Mesothelial cell of epicardium (in vitro differentiated cells): ENCODE data around the gene ATP8B1. TPM values are rescaled to one million over a fixed set of nuclear protein-coding genes. Genes with fewer than 3 reads are reported as not detected.

Experiments used
- DNase-seq, 2 experiments: peaks; one replicate each; pipeline ENCODE4 v3.0.0; 2021; ENCODE audit warnings: low spot score in 2 of 2; ENCODE audit not compliant: unreplicated experiment in 2 of 2
- H3K27ac Mint-ChIP-seq: 2 replicates; pipeline ENCODE4 v1.8.0; 2021; ENCODE audit warnings: mixed read lengths
- H3K27me3 Mint-ChIP-seq: 2 replicates; pipeline ENCODE4 v1.8.0; 2021; ENCODE audit warnings: low read depth, mixed read lengths
- H3K36me3 Mint-ChIP-seq: 2 replicates; pipeline ENCODE4 v1.8.0; 2021; ENCODE audit warnings: mixed read lengths
- H3K4me1 Mint-ChIP-seq: 2 replicates; pipeline ENCODE4 v1.8.0; 2021; ENCODE audit warnings: mixed read lengths
- H3K4me3 Mint-ChIP-seq: 2 replicates; pipeline ENCODE4 v1.8.0; 2021; ENCODE audit warnings: mild to moderate bottlenecking, moderate library complexity, mixed read lengths
- H3K9me3 Mint-ChIP-seq: 2 replicates; pipeline ENCODE4 v1.8.0; 2021; ENCODE audit warnings: mixed read lengths
- total RNA-seq: library from RNA; stranded (reverse); gene quantifications from 3 replicates; pipeline ENCODE4 v1.2.1, GENCODE V29; 2021
- TF ChIP-seq, protein P1 (sequence below): fragments of 200-600 bp; sonication (generic); IDR thresholded peaks from one replicate; pipeline ENCODE4 v1.5.0; 2021; ENCODE audit warnings: antibody characterized with exemption; ENCODE audit not compliant: unreplicated experiment

ATP8B1 gene
- total RNA-seq, 1 donor from 2014 or later = 14.1 TPM

DNA sequence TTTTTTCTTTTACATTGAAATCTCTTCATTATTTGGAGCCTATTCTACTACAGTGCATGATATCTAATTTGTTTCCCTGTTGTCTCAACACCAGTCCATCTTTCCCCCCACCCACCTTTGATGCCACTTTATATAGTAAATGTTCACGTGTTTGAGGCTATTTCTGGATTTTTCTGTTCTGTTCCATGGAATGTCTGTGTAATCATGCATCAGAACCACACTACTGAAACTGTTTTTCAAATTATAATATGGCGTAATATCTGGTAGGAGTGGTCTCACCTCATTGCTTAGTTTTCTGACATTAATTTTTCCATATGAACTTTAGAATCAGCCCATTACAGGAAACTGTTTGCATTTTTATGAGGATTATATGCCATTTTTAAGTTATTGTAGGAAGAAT, 162.4 kb downstream of the ATP8B1 start:
- TF ChIP-seq, protein P1, sequence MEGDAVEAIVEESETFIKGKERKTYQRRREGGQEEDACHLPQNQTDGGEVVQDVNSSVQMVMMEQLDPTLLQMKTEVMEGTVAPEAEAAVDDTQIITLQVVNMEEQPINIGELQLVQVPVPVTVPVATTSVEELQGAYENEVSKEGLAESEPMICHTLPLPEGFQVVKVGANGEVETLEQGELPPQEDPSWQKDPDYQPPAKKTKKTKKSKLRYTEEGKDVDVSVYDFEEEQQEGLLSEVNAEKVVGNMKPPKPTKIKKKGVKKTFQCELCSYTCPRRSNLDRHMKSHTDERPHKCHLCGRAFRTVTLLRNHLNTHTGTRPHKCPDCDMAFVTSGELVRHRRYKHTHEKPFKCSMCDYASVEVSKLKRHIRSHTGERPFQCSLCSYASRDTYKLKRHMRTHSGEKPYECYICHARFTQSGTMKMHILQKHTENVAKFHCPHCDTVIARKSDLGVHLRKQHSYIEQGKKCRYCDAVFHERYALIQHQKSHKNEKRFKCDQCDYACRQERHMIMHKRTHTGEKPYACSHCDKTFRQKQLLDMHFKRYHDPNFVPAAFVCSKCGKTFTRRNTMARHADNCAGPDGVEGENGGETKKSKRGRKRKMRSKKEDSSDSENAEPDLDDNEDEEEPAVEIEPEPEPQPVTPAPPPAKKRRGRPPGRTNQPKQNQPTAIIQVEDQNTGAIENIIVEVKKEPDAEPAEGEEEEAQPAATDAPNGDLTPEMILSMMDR = no peak
- no peak overlapping the region for H3K4me3 Mint-ChIP-seq
- H3K27me3 Mint-ChIP-seq = no peaks in the 10 kb centered on the region
- peaks cover 30% of the 10 kb centered on the region for H3K36me3 Mint-ChIP-seq
- H3K4me1 Mint-ChIP-seq = peaks cover 5% of the 10 kb centered on the region
- H3K9me3 Mint-ChIP-seq = no peaks in the 10 kb centered on the region
- no peak overlapping the region for H3K27ac Mint-ChIP-seq
- DNase-seq = no peak

DNA sequence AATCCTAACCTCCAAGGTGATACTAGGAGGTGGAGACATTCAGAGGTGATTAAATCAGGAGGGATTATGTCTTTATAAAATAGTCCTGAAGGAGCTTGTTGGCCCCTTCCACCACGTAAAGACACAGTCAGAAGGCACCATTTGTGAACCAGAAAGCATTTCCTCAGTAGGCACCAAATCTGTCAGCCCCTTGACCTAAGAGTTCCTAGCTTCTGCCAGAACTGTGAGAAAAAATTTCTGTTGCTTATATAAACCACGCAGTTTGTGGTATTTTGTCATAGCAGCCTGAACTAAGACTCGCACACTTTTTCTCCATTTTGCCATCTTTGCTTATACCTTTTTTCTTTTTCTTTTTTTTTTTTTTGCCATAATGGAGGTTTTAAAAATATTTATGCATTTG, 162.9 kb downstream of the ATP8B1 start:
- Mint-ChIP-seq H3K27me3 (no peaks in the 10 kb centered on the region), H3K4me1 (peaks cover 8% of the 10 kb centered on the region), H3K36me3 (peaks cover 30% of the 10 kb centered on the region), H3K9me3 (no peaks in the 10 kb centered on the region), H3K4me3 (no peak overlapping the region), H3K27ac (no peak overlapping the region)
- TF ChIP-seq, protein P1 = no peak
- no peak for DNase-seq

DNA sequence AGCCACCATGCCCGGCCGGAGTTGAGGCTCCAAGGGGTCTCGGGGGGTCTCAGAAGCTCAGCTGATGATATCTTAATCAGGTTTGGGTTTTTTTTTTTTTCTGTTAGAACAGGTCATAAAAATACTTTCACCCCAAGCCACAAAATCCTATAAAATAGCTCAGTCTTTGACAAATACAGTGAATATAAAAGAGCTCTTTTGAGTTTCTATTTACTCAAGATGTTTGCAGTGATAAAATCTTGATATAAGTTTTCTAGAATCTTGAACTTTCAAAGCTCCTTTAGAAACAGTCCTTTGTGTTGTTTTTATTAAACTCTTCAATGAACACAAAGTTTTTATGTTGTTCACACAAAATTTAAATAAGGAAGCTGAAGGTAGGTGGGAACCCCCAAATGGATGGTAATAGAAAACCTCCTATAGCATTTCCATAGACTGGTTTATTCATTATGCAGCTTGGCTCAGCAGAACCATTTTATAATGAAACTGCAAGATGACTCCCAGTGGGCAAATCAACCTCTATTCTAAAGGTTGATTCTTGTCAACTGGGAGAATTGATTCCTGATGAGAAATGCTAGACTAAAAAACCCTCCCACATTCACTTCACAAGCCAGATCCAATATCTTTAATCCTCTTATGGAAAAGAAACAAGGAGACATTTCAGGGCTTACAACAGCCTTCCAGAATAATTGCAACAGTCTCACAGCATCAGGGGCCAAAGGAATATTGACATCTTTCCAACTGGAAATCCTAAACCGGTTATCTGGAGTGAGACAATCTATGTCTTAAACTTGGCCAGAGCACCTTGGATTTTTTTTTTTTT, 167.9 kb downstream of the ATP8B1 start:
- H3K9me3 Mint-ChIP-seq = no peaks in the 10 kb centered on the region

DNA sequence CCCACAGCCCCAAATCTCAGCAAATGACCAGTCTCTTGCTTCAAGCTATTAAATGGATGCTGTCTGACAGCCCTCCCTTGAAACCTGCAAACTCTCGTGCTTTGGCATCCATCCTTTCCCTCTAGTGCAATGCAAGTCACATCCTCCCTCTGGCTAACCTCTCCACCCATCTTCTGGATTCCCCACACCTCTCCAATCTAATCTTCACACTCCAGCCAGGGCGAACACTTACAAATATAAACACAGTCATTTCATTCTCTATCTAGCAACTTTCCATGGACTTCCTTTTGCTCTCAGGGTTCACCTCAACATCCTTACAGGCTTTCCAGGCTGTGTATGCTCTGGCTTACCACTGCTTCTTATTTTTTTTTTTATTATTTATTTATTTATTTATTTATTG, 171.4 kb downstream of the ATP8B1 start:
- peak overlapping the region; percentile 36 for H3K27ac Mint-ChIP-seq
- peaks cover 5% of the 10 kb centered on the region for H3K36me3 Mint-ChIP-seq
- H3K4me3 Mint-ChIP-seq = peak overlapping the region; percentile 10
- H3K27me3 Mint-ChIP-seq = no peaks in the 10 kb centered on the region
- TF ChIP-seq, protein P1 = no peak
- DNase-seq = no peak
- H3K9me3 Mint-ChIP-seq = no peaks in the 10 kb centered on the region
- peaks cover 28% of the 10 kb centered on the region for H3K4me1 Mint-ChIP-seq

More for the DNA sequence above, 167.9 kb downstream of the ATP8B1 start:
- TF ChIP-seq, protein P1 = no peak
- Mint-ChIP-seq H3K36me3 (peaks cover 9% of the 10 kb centered on the region), H3K4me1 (peaks cover 20% of the 10 kb centered on the region), H3K27ac (peak overlapping the region; percentile 44), H3K4me3 (no peak overlapping the region), H3K27me3 (no peaks in the 10 kb centered on the region)
- DNase-seq = no peak

DNA sequence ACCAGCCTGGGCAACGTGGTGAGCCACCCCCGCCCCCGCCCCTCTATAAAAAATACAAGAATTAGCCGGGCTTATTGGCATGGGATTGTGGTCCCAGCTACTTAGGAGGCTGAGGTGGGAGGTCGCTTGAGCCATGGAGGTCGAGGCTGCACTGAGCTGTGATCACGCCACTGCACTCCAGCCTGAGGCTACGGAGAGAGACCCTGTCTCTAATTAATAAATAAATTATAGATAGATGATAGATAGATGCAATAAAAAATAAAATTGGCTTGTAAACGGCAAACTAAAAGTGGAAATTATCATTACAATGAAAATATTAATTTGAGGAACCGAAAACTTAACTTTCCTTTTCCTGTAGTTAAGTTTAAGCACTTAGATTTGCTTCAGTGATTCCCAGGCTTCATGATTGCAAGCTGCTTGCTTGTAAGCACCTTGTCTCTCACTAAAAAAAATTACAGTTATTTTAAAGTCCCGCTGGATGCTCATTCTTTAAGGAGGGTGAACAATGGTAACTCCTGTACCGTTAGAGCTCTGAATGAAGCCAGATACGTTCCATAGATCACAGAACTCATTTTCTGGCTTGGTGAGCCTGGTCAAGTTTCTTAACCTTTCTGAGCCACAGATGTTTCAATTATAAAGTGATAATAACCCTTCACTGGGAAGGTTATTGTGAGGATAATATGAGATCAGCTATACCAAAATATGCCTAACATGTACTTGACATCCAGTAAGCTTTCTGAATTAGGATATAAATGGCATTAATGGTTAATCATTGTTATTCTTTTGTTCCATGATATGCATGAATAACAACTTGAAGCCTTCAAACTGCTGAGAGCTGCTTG, 172.1 kb downstream of the ATP8B1 start:
- Mint-ChIP-seq H3K27ac (peak overlapping the region; percentile 98), H3K4me3 (peak overlapping the region; percentile 94), H3K36me3 (peaks cover 5% of the 10 kb centered on the region), H3K9me3 (no peaks in the 10 kb centered on the region), H3K27me3 (no peaks in the 10 kb centered on the region), H3K4me1 (peaks cover 25% of the 10 kb centered on the region)
- TF ChIP-seq, protein P1 = no peak
- DNase-seq = no peak
